Heart left ventricle (tissue), 16 donors: ENCODE data around the gene CFAP43. TPM values are rescaled to one million over a fixed set of nuclear protein-coding genes. Genes with fewer than 3 reads are reported as not detected.

ENCODE experiments used
- ATAC-seq, 4 donors: fragments of 200-7000 bp; cut with Tn5 transposase; one replicate each; pipeline ENCODE4 v1.9.1; 2020 to 2022; ENCODE audit warnings: moderate library complexity in 4 of 4, mild to moderate bottlenecking in 3 of 4, moderate number of reproducible peaks in 1 of 4
- DNase-seq, 5 donors: peaks; one replicate each; pipeline ENCODE4 v3.0.0-alpha.2; 2020
- H3K27ac ChIP-seq, 12 donors: fragments of 200-600 bp; sonication (generic) in 4 of 12; one replicate each; pipeline versions ENCODE4 v1.5.0 to v1.8.0; 2016 to 2022; ENCODE audit warnings: mild to moderate bottlenecking in 2 of 12
- H3K27me3 ChIP-seq, 9 donors: fragments of 200-600 bp; sonication (generic) in 2 of 9; one replicate each; pipeline versions ENCODE4 v1.5.1 to v1.8.0; 2016 to 2022; ENCODE audit warnings: mild to moderate bottlenecking in 3 of 9
- H3K36me3 ChIP-seq, 9 donors: fragments of 200-600 bp; sonication (generic) in 2 of 9; one replicate each; pipeline versions ENCODE4 v1.5.0 to v1.8.0; 2018 to 2022; ENCODE audit warnings: mild to moderate bottlenecking in 2 of 9
- H3K4me1 ChIP-seq, 12 donors: fragments of 200-600 bp; sonication (generic) in 4 of 12; one replicate each; pipeline versions ENCODE4 v1.5.0 to v1.8.0; 2016 to 2022; ENCODE audit warnings: mild to moderate bottlenecking in 3 of 12
- H3K4me3 ChIP-seq, 12 donors: fragments of 200-600 bp; sonication (generic) in 4 of 12; one replicate each; pipeline versions ENCODE4 v1.5.0 to v1.8.0; 2017 to 2022; ENCODE audit warnings: mild to moderate bottlenecking in 9 of 12, moderate library complexity in 4 of 12
- H3K9me3 ChIP-seq, 12 donors: fragments of 200-600 bp; sonication (generic) in 4 of 12; one replicate each; pipeline versions ENCODE4 v1.5.0 to v1.8.0; 2016 to 2022; ENCODE audit warnings: mild to moderate bottlenecking in 1 of 12
- POLR2A ChIP-seq, 2 donors: fragments of 450-650 bp; IDR thresholded peaks; one replicate each; pipeline ENCODE4 v1.6.1; 2017; ENCODE audit warnings: antibody characterized with exemption in 2 of 2, mild to moderate bottlenecking in 2 of 2, moderate library complexity in 2 of 2
- WGBS, 4 donors: extraction: QIAGEN DNeasy Blood & Tissue Kit in 2 of 4; methylation state at CpG; one replicate each; pipeline versions ENCODE4 v1.1.5 to v1.1.7; 2013 to 2018; 5-methylcytosine and 5-hydroxymethylcytosine counted together
- intact Hi-C, 10 donors: fragments of 100-400 bp; cut with DNase I; formaldehyde crosslinking; loops; one replicate each; pipeline versions ENCODE4 v1.11.1 to v1.14.2; 2022
- microRNA counts, 2 donors: library from miRNA; unstranded; fragments of <30 nt; microRNA quantifications; one replicate each; lab custom pipeline; 2016
- microRNA-seq, 4 donors: library from miRNA; unstranded; fragments of <30 nt; microRNA quantifications; one replicate each; pipeline versions ENCODE4 to v1.2.0, GENCODE V29; 2017 to 2020
- polyA plus RNA-seq, 2 donors: library from polyadenylated mRNA; stranded (reverse); fragments of 200-250 nt; gene quantifications; one replicate each; pipeline ENCODE4 v1.2.3, GENCODE V29; 2013
- total RNA-seq, 9 donors: library from RNA; depleted of rRNA in 2 of 9; stranded (reverse); fragments of >200 nt in 2 of 9; fragmentation: NEBNext Ultra II Directional in 3 of 9; extraction: Animal tissue kit (Norgen Biotek cat#: 25700) in 3 of 9; gene quantifications; one replicate each; pipeline versions ENCODE4 v1.1.0 to v1.2.4, GENCODE V29; 2016 to 2023
- TF ChIP-seq, protein P1 (sequence below), 12 donors: fragments of 200-600 bp; sonication (generic) in 4 of 12; IDR thresholded peaks; one replicate each; pipeline versions ENCODE4 v1.5.0 to v1.8.0; 2018 to 2022; ENCODE audit warnings: antibody characterized with exemption in 12 of 12, mild to moderate bottlenecking in 5 of 12
- donor health status: ischemic (EF 13 %, LVEDD 7.1; RV severe dilation, severe dysfunction).
- donor health status: healthy with polysubstance abuse.
- donor health status: DM: no; HTN: yes; CAD: no.
- donor health status: DM: no; HTN: no; CAD: no.
- donor health status: ischemic (EF 25% LVEDD 6.9; RV normal size, moderate dysfunction).
- donor health status: ischemic (EF 25% LVEDD 5.7; RV mildly dilated, moderate dysfunction).
- donor health status: healthy.
- donor health status: DM: yes; HTN: yes; CAD: no.
- donor health status: ischemic (EF 35%, LVEDD 5.7; RV mildly dilated, moderate dysfunction).
- donor health status: nonischemic (EF 11% LVEDD 7.7; RV severe dilation, severe dysfunction).
- donor health status: DM: yes; HTN: yes; CAD: no.
- donor health status: PGD.
- donor health status: ischemic (EF 29% LVEDD 5.4; RV normal size, mild dysfunction).
- donor health status: nonischemic (EF 23%, LVEDD 6.1; RV moderate dilation, normal function).

CFAP43 gene
- total and polyA plus RNA-seq, 11 donors: 0.11 to 0.84 (median 0.19) TPM; not detected in 6

- H3K27ac ChIP-seq: no peak overlapping the region
- no peaks in the 10 kb centered on the region for H3K9me3 ChIP-seq
- TF ChIP-seq, protein P1, sequence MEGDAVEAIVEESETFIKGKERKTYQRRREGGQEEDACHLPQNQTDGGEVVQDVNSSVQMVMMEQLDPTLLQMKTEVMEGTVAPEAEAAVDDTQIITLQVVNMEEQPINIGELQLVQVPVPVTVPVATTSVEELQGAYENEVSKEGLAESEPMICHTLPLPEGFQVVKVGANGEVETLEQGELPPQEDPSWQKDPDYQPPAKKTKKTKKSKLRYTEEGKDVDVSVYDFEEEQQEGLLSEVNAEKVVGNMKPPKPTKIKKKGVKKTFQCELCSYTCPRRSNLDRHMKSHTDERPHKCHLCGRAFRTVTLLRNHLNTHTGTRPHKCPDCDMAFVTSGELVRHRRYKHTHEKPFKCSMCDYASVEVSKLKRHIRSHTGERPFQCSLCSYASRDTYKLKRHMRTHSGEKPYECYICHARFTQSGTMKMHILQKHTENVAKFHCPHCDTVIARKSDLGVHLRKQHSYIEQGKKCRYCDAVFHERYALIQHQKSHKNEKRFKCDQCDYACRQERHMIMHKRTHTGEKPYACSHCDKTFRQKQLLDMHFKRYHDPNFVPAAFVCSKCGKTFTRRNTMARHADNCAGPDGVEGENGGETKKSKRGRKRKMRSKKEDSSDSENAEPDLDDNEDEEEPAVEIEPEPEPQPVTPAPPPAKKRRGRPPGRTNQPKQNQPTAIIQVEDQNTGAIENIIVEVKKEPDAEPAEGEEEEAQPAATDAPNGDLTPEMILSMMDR (IDR thresholded peaks at IDR 0.05): no peak
- no peak for TF ChIP-seq POLR2A (IDR thresholded peaks at IDR 0.05)
- DNase-seq (no peak), ATAC-seq (no peak)
- H3K27me3 ChIP-seq: no peaks in the 10 kb centered on the region
- intact Hi-C loops: no loop called here
- H3K4me1 ChIP-seq: no peaks in the 10 kb centered on the region
- no peak overlapping the region for H3K4me3 ChIP-seq
- H3K36me3 ChIP-seq: no peaks in the 10 kb centered on the region
- WGBS, 4 donors: 69 to 80% (median 75%) methylated on average over 5 of the region's 5 CpGs
Measured at GRCh38 chr10:104084482-104085142, 147.6 kb downstream of the CFAP43 start.

DNA sequence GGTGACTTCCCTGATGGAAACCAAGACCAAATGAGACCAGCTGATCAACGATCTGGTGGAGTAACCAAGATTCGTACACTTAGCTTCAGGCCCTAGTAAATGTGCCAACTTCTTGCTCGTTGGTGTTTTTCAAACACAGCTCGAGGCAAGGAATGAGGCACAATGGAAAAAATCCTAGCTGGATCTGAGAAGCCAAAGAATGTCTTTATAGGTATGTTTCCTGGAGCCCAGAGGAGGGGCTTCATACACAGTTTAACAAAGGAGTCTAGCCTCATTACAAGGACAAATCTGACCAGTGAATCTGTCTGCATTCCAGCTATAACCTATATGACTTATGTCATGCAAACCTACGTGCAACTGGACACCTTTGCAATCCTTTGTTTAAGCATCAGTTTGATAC is 150.2 kb downstream of the CFAP43 start:
- DNase-seq: no peak
- TF ChIP-seq, protein P1 (IDR thresholded peaks at IDR 0.05): no peak
- TF ChIP-seq POLR2A (IDR thresholded peaks at IDR 0.05): no peak
- peaks cover 0 to 9% (median 4%) of the 10 kb centered on the region in 12 donors for H3K4me1 ChIP-seq
- H3K27ac ChIP-seq: no peak overlapping the region
- intact Hi-C loops: no loop called here
- ATAC-seq: no peak
- no peaks in the 10 kb centered on the region for H3K9me3 ChIP-seq
- no peak overlapping the region for H3K4me3 ChIP-seq
- 83 to 86% (median 85%) methylated on average over 5 of the region's 5 CpGs for WGBS, 4 donors
- H3K36me3 ChIP-seq: no peaks in the 10 kb centered on the region
- no peaks in the 10 kb centered on the region for H3K27me3 ChIP-seq

- 39 to 75% (median 53%) methylated on average over 1 of the region's 1 CpG for WGBS, 4 donors
- DNase-seq: no peak
- H3K4me1 ChIP-seq: peaks cover 0 to 19% (median 7%) of the 10 kb centered on the region in 12 donors
Measured at GRCh38 chr10:104080762-104081161, 151.4 kb downstream of the CFAP43 start.

More at GRCh38 chr10:104080762-104081161, 151.4 kb downstream of the CFAP43 start:
- H3K27ac ChIP-seq: no peak overlapping the region
- no peaks in the 10 kb centered on the region for H3K9me3 ChIP-seq
- no peaks in the 10 kb centered on the region for H3K36me3 ChIP-seq
- TF ChIP-seq, protein P1 (IDR thresholded peaks at IDR 0.05): peak in 7 of 12 donors; percentile 6 to 56 (median 38)
- no peak for TF ChIP-seq POLR2A (IDR thresholded peaks at IDR 0.05)
- ATAC-seq: no peak
- no peaks in the 10 kb centered on the region for H3K27me3 ChIP-seq
- no peak overlapping the region for H3K4me3 ChIP-seq
- intact Hi-C loops: no loop called here

MicroRNAs within 50 kb of the gene (microRNA counts, 767-probe panel; counts per million panel counts)
- 2,640 to 2,672 counts per million in 2 donors for microRNA hsa-miR-609 (lab: Ali Mortazavi, UCI)

Small RNAs within 50 kb of the gene (microRNA-seq; reads per million reads assigned to microRNA genes)
- gene MIR4482 (0 to 0.77 (median 0) reads per million in 4 donors), gene MIR609 (0 reads per million in 4 donors)

Other genes with a start within 250 kb of the CFAP43 start
- 1 to 10 TPM in 2 of 9 donors, under 1 TPM in 2, not detected in 5; 0.28 to 2.2 (median 0.86) TPM for gene COL17A1, start 146.5 kb downstream of the CFAP43 start, total RNA-seq
- under 1 TPM in 1 of 2 donors, not detected in 1; 0.37 TPM for gene COL17A1, start 146.5 kb downstream of the CFAP43 start, polyA plus RNA-seq
- gene SFR1, start 110.2 kb downstream of the CFAP43 start, total RNA-seq: 10 to 100 TPM in 1 of 9 donors, 1 to 10 TPM in 8; 5.4 to 10.1 (median 7.6) TPM
- 1 to 10 TPM; 6.7 to 9.5 TPM for gene SFR1, start 110.2 kb downstream of the CFAP43 start, polyA plus RNA-seq
- 100 to 1,000 TPM; 194 to 372 (median 209) TPM for gene GSTO1, start 22.5 kb upstream of the CFAP43 start, total RNA-seq
- 100 to 1,000 TPM; 434 to 699 TPM for gene GSTO1, start 22.5 kb upstream of the CFAP43 start, polyA plus RNA-seq
- 1 to 10 TPM in 2 of 9 donors, under 1 TPM in 7; 0.59 to 1.9 (median 0.94) TPM for gene GSTO2, start 36.8 kb upstream of the CFAP43 start, total RNA-seq
- gene GSTO2, start 36.8 kb upstream of the CFAP43 start, polyA plus RNA-seq: under 1 TPM; 0.46 to 0.61 TPM
- 10 to 100 TPM; 18.4 to 90.2 (median 27.7) TPM for gene ITPRIP, start 106.1 kb upstream of the CFAP43 start, total RNA-seq
- gene ITPRIP, start 106.1 kb upstream of the CFAP43 start, polyA plus RNA-seq: 10 to 100 TPM; 19.3 to 70.0 TPM
- 1 to 10 TPM; 1.2 to 4.9 (median 3.2) TPM for gene CFAP58, start 121.5 kb upstream of the CFAP43 start, total RNA-seq
- 1 to 10 TPM in 1 of 2 donors, under 1 TPM in 1; 0.62 to 2.2 TPM for gene CFAP58, start 121.5 kb upstream of the CFAP43 start, polyA plus RNA-seq